HG03175 (cell line): ENCODE results near the gene ITGB1BP1.
"Not testable (repeated sequence)": the region's sequence is repeated elsewhere in the genome, so short reads cannot be mapped to it uniquely, and the experiment has no call there.

ENCODE experiments used
- ATAC-seq: cut with Tn5 transposase; IDR thresholded peaks from one replicate; pipeline ENCODE4 v1.9.1; 2021; ENCODE audit warnings: mild to moderate bottlenecking, moderate library complexity; ENCODE audit not compliant: unreplicated experiment

Gene ITGB1BP1

DNA sequence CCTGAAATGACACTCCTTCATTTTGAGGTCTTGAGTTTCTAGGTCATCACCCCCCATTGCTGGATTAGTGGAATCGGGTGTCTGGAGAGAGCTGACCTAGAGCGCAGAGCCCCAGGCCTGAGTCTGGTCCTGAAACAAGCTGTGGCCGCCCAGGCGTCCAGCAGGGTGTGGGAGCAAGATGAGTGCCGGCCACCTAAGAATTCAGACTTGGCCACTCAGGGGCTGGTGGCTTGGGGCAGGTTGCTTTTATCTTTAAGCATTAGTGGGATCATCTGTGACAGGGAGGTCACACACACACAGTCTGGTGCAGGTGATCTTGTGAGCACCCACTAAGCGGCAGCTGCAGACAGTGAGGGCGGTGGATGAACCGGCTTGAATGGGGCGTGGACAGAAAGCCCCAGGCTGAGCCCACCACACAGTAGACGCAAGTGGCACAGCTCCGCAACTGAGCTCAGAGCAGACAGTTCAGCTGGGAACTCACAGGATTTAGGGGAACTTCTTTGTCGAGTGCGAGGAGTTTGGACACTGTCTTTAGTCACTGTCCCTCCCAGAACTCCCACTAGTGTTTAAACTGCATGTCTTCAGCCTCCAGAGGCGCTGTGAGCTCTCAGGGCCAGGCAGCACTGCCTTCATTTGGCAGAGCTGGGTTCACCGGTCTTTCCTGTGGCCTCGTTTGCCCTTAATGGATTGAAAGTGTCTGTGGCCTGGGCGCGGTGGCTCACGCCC lies 21.5 kb downstream of the ITGB1BP1 start:
- ATAC-seq: no peak

DNA sequence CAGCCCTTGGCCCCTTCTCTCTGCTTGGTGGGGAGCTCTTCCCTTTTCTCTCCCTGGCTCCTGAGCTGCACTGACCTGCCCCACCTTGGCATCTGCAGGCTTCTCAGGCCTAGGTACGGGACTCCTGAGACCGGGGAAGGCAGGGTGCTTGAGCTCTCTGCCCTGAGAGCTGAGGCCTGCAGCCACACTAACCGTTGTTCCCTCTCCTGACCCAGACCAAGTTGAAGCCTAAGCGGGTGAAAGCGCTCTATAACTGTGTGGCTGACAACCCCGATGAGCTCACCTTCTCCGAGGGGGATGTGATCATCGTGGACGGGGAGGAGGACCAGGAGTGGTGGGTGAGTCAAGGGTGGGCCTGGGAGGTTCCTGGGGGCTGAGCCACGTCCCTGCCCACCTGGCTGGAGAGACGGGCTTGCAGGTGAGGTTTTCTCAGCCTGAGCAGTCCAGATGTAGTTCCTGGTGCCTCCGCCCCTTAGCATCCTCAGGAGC lies 22.2 kb downstream of the ITGB1BP1 start:
- no peak for ATAC-seq

DNA sequence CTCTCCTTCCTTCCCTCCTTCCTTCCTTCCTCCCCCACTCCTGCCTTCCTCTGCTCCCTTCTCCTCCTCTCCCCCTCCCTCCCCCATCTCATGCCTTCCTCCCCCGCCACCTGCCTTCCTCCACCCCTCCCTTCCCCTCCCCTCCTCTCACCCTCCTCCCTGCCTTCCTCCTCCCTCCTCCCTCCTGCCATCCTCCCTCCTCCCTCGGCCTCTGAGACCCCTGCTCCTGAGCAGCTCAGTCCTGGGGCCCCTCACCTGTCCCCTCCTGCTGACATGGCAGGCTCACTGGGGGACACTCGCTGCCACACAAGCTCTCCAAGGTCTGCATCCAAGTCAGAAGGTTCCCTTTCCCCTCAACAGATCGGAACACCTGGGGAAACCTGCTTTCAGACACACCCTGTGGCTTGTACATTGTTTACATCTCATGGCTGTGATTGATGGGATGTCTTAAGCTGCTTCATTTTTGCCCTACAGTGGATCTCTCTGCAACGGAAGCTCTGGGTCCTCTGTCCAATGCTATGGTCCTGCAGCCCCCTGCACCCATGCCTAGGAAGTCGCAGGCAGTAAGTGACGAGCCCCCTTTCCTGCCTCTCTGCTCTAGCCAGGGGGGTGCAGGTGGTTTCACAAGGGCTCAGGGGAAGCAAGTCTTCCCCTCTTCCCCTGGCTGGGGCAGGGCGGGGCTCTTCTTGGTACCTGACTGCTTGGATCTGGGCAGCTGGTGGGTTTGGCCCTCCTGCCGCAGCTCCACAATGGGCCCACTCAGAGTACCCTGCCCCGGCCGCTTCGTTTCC lies 22.9 kb downstream of the ITGB1BP1 start:
- ATAC-seq: no peak

DNA sequence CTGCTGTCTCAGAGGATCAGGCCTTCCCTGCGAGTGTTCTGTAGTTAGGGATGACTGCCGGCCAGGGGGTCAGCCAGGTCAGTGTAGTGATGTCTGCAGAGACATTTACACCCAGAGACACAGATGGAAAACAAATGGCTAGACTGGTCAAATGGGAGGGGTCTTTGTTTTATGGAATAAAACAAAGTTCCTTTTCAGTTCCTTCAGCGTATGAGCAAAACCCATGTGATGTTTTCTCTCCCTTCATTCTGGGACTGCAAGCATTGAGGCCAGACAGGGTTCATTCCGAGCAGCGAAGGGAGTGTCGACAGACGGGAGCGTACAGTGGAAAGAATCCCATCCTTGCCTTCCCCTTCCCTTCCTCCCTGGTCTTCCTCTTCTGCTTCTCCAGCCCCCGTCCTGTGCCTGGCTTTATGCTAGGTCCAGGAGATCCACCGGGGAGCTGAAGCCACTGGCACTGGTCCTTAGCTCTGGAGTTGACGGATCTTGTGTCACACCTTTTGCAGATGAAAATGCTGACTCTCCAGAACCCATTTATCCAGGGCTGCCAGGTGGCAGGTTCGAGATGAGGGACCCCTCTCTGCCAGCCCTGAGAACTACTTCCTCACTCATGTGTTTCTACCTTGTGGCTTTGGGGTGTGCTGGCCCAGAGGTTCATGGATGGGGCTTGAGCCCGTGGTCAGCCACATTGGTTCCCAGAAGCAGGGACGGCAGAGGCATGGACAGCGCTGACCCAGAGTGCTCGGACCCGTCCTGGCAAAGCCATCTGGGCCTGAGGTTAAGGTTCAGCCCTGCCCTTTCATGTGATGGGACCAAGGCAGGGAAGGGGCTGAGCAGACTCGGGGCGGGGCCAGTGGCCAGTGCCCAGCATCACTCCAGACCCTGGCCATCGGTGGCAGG lies 24.2 kb downstream of the ITGB1BP1 start:
- no peak for ATAC-seq

DNA sequence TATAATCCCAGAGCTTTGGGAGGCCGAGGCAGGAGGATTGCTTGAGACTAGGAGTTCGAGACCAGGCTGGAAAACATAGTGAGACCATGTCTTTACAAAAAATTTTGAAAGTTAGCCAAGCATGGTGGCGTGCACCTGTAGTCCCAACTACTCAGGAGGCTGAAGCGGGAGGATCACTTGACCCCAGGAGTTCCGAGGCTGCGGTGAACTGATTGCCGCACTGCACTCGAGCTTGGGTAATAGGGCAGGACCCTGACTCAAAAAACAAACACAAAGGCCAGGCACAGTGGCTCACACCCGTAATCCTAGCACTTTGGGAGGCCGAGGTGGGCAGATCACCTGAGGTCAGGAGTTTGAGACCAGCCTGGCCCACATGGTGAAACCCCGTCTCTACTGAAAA lies 25.1 kb downstream of the ITGB1BP1 start:
- not testable (repeated sequence) for ATAC-seq

DNA sequence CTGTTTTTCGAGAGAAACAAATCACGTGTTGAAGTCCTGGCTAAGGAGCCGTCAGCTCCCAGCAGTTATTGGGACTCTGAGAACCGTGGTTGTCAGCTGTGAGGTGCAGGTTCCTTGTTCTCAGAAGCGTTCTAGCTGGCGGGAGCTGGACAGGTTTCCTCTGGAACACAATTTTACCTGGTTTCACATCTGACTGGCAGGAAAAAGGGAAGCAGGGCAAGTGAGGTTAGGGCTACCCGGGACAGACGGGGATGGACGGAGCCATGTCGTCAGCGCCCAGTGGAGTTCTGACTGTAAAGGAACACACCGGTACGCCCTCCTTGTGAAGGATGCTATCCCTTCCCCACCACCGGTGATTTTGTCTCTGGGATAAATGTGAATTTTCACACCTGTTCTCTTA lies 26.1 kb downstream of the ITGB1BP1 start:
- ATAC-seq: no peak

DNA sequence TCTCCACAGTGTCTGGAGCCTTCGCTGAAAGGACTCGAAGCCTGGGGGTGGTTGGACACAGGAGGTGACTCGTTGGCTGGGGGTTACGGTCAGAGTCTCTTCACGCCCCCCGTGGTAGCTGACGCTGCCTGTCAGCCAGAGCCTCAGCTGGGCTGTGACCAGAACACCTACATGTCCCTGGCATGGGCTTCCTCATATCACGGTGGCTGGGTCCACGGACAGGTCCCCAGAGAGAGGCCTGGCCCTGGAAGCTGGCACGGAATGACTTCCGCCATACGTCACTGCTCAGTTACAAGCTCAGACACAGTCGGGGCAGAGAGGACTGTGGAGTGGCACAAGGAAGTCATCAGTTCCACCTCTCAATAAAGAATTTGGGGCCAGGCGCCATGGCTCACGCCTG lies 28.5 kb downstream of the ITGB1BP1 start:
- no peak for ATAC-seq

DNA sequence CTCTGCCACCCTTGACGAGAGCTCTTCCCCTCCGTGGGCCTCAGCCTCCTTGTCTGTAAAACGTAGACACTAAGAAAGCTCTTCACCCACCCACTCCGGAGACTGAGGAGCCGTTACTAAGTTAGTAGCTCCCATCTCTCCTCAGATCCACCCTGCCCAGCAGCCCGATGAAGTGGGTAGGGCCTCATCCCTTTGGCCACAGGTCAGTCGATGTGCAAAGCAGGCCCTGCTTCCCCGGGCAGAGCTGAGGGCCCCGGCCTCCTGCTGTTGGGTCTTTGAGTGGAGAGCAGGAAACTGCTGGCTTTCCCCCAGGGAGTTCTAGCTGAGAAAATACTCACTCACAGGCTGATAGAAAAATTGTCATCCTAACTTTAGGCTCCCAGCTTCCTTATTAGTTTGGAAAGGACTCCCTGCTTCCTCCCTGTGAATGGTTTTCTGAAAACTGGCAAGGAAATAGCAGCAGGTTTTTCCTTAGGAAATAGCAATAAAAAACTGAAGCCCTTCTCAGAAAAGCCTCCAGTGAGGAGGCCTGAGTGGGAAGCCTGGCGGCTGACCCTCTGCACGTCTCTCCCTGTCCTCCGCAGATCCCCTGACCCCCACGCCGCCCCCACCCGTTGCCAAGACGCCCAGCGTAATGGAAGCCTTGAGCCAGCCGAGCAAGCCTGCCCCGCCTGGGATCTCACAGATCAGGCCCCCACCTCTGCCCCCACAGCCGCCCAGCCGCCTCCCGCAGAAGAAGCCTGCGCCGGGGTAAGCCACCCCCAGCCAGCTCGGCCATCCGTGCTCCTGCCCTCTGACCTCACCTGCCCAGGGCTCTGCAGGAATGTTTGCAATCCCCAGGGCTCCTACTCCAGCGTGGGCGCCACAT lies 30.2 kb downstream of the ITGB1BP1 start:
- ATAC-seq: no peak

DNA sequence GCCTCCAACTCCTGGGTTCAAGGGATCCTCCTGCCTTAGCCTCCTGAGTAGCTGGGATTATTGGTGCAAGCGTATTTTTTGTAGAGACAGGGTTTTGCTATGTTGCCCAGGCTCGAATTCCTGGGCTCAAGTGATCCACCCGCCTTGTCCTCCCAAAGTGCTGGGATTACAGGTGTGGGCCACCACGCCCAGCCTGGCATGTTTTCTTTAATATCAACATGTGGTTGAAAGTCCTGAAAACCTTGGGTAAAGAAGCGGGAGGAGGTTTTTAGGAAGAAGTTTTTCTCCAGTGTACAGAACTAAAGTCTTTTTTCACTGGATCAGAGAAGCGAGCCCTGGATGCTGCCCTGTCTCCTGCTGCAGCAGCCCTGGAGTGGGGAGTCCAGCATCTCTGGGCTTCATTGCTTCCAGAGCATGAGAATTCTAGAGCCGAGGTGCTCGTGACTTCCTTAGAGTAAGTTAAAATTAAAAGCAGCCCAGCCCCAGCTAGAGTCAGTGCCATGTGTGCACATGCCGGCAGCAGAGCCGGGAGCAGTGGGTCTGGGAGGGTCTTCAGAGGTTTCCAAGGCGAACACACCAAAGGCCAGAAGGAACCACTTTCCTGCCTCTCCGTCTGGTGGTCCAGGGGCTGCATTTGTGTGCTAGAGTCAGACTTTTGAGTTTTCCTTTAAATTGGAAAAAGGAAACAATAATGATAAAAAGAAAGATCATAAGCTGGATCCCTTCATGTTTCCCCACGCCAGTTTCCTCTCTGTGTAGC lies 31.2 kb downstream of the ITGB1BP1 start:
- no peak for ATAC-seq

DNA sequence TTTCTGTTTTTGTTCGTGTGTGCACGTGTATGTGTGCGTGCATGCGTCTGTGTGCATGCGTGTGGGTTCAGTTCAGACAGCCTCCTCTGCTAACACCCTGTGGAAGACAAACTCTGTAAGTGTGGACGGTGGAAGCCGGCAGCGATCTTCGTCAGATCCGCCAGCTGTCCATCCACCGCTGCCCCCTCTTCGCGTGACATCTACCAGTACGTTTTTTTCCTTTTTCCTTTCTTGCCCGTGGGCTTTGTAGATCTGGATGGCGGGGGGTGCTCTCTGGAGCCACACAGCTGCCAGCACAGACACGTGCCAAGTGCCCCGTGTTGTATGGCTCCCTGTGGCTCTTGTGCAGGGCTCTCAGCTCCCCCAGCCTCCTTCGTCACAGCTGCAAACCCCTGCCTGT lies 32.3 kb downstream of the ITGB1BP1 start:
- ATAC-seq: no peak

DNA sequence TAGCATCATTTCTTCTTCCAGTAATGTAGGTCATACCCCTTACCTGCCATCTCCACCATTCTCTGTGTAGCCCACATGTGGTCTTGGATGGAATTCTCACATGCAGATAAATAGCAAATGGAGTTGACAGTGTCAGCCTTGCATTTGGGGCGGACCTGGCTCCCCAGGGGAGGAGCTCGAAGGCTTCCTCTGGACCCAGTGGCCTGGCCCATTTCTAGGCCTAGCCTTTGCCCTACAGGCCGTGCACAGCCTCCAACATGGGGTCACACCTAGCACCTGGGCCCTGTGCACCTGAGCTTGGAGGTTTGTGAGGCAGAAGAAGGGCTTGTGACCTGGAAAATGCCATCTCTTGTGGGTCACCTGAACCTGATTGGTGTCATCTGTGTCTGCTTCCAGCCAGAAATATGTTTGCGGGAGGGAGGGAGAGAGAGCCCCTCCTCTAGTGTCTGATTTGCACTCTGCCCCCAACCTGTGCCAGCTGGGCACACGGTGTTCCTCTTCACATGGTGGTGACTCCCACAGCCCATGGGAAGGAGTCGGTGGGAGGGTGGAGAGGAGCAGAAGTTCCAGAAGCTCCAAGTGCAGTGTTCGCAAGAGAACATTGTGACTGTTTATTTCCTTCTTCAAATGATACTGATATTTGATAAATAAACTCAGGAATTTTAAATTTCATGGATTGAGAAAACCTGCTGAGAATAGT lies 33.0 kb downstream of the ITGB1BP1 start:
- ATAC-seq: no peak

DNA sequence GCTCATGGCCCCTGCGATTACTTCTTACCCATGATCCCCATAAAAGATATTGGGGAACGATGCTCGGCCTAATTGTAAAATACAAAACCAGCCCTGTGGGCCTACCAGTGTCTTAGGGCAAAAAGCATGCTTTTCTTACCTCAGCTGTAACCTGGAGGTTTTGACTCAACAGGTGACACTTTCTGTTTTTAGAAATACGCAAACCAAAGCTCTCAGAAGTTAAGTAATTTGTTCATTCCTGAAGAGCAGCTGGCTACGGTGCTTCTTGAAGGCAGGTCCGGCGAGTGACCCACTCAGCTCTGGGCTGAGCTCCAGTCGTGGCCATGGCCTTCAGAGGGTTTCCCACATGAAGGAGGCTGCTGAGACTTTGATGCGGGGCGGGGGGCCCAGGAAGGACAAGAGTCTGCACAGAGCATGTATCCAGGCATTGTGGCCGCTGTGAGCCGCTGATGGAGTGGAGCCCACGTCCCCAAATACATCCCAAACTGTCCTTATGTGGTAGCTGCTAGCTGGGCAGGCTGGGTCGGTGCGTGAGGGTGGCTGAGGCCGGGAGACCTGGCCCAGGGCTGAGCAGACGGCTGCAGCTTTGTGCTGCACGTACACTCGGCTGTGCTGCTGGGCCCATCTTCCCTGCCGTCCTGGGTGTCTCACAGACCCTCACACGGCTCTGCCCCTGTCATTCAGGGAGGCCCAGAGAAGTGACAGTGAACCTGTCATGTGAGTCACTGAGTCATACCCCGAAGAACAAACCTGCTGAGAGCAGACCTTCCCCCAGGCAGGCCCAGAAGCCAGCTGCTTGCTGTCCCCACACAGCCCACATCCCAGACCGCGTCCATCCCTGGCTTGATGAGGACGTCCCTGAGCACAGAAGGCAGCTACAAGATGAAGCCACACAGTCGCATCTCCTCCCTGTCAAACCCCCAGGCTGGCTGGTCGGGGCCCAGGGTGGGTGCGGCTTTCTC lies 34.1 kb downstream of the ITGB1BP1 start:
- no peak for ATAC-seq

DNA sequence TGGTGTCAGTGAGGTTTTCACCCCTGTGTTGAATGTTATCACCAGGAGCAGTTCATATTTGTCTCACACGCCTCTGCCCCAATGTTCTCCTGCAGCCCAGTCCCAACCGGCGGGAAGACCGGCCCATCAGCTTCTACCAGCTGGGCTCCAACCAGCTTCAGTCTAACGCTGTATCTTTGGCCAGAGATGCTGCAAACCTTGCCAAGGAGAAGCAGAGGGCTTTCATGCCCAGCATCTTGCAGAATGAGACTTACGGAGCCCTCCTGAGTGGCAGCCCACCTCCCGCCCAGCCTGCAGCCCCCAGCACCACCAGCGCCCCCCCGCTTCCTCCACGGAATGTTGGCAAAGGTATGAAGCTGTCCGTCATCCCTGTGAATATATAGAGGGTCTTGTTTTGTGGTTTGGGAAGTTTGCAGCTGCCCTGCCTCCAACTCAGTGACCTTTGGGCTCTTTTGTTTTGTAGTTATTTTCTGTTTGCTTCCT lies 35.1 kb downstream of the ITGB1BP1 start:
- ATAC-seq: no peak

DNA sequence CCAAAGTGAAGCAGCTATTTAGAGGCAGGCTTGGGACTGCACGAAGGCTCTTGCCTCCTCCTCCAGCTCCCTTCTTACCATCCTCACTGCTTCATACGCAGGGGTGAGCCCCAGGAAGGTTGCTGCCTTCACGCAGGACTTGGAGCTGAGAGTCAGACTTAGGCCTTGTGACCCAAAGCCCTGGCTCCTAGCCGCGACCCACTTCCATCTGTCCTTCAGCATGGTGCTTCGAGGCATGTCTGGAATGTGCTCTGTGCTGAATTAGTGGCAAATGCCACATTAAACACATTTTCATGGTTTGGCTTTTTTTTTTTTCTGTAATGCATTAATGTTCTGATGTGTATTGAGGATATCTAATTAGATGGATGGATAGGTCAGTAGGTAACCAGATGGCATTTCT lies 37.5 kb downstream of the ITGB1BP1 start:
- no peak for ATAC-seq

DNA sequence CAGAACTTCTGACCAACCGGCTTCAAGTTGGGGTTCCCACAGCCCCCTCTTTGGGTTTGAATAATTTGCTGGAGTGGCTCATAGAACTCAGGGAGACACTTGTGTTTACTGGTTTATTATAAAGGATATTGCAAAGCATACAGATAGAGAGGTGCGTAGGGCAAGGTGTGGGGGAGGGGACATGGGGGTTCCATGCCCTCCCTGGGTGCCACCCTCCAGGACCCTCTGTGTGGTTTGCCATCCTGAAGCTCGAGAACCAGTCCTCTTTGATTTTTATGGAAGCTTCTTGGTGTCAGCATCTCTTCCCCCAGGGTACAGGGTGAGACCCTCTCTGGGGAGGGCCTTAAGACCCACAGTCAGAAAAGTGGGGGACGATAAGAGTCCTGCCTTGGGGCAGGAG lies 38.8 kb downstream of the ITGB1BP1 start:
- no peak for ATAC-seq

DNA sequence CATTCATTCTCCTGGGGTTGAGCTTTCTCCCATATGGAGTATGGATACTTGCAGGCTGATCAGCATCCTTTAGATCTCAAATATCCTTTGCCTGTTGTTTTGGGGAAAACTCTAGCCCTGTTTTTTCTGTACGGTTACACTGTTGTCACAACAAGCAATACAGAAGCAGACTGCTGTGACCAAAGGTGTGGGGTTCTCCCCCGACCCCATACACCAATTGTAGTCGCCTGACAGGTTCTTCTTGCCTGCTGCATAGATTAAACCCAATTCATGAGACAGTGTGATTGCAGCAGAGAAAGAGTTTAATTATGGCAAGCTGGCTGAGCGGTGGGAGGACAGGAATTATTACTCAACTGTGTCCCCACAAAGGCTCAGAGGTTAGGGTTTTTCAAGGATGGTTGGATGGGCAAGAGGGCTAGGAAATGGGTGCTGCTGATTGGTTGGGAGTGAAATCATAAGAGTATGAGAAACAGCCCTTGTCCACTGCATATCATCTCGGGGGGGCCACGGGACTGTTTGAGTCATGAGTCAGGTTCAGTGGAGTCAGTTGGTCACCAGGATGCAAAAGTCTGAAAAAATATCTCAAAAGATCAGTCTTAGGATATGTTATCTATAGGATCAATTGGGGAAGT lies 40.6 kb downstream of the ITGB1BP1 start:
- no peak for ATAC-seq
